NCI-H1694 treated with DMSO at 0.1 percent for 48 hours (cell line): Measurements from ENCODE around the gene OXT.
A peak's percentile ranks its signal among the peaks of the same experiment; 100 is the strongest.
"Not testable (repeated sequence)": the region's sequence is repeated elsewhere in the genome, so short reads cannot be mapped to it uniquely, and the experiment has no call there.

Experiments used
- DNase-seq: peaks from one replicate; lab custom pipeline; 2025; lab: John Stamatoyannopoulos, UW

OXT gene

DNA sequence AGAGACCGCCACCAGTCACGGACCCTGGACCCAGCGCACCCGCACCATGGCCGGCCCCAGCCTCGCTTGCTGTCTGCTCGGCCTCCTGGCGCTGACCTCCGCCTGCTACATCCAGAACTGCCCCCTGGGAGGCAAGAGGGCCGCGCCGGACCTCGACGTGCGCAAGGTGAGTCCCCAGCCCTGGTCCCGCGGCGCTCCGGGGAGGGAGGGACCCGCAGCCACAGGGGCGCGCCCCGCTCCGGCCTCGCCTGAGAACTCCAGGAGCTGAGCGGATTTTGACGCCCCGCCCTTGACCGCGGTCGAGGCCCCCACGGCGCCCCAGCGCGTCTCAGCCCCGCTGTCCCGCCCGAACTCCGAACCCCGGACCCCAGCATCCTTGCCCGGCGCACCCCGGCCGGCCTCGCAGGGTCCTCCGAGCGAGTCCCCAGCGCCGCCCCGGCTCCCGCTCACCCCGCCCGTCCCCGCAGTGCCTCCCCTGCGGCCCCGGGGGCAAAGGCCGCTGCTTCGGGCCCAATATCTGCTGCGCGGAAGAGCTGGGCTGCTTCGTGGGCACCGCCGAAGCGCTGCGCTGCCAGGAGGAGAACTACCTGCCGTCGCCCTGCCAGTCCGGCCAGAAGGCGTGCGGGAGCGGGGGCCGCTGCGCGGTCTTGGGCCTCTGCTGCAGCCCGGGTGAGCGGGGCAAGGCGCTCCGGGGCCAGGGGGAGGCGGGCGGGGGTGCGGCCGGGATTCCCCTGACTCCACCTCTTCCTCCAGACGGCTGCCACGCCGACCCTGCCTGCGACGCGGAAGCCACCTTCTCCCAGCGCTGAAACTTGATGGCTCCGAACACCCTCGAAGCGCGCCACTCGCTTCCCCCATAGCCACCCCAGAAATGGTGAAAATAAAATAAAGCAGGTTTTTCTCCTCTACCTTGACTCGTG lies at the start of gene OXT:
Gene OXT (plus strand): TSS at position 11 of the 920 bp plus-strand sequence. CDS start 36 bp downstream, at position 47.
- no peak for DNase-seq

DNA sequence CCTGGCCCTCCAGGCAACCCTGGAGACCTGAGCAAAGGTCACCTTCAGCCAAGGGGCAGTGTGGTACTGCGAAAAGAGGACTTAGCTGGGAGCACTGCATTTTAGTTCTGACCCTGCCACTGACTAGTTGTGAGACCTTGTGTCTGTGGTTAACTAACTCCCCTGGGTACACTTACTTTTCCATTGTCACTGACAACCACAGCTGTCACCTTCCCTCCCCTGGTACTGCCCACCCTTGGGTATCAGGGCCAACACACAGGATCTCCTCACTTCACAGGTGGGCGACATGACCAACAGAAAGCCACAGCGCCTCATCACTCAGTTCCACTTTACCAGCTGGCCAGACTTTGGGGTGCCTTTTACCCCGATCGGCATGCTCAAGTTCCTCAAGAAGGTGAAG lies 49.6 kb upstream of the OXT start:
- DNase-seq, result no peak

DNA sequence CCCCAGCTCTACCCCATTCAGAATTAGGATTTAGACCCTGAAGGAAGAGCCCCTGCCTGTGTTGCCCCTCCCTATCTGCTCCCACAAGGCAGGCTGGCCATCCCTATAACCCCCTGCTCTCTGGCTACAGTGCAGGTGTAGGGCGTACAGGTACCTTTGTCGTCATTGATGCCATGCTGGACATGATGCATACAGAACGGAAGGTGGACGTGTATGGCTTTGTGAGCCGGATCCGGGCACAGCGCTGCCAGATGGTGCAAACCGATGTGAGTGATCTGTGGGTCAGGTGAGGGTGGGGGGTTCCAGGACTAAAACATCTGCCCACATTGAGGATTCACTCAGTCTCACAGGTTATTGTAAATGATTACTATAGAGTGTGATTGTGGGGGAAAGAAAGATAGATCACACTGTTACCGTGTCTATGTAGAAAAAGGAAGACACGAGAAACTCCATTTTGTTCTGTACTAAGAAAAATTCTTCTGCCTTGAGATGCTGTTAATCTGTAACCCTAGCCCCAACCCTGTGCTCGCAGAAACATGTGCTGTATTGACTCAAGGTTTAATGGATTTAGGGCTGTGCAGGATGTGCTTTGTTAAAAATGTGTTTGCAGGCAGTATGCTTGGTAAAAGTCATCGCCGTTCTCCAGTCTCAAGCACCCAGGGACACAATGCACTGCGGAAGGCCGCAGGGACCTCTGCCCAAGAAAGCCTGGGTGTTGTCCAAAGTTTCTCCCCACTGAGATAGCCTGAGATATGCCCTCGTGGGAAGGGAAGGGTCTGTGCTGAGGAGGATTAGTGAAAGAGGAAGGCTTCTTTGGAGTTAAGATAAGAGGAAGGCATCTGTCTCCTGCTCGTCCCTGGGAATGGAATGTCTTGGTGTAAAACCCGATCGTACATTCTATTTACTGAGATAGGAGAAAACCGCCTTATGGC lies 48.6 kb upstream of the OXT start:
- not testable (repeated sequence) for DNase-seq

DNA sequence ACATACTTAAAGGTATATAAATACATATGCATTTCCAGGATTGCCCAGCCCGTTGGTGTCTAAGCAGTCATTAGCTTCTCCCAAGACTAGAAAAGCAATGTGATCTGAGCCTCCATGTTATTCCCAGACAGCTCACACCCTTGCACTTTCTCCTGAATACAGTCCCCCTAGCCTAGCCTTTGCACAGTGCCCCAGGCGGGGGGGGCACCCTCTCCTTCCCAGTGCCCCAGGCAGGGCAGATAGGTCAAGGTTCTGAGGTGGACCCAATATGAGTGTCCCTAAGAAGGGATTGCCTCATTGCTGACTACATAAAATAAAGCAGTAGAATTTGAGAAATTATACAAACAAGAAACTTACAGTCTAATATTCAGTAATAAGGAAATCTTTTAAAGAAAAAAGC lies 43.4 kb upstream of the OXT start:
- no peak for DNase-seq

DNA sequence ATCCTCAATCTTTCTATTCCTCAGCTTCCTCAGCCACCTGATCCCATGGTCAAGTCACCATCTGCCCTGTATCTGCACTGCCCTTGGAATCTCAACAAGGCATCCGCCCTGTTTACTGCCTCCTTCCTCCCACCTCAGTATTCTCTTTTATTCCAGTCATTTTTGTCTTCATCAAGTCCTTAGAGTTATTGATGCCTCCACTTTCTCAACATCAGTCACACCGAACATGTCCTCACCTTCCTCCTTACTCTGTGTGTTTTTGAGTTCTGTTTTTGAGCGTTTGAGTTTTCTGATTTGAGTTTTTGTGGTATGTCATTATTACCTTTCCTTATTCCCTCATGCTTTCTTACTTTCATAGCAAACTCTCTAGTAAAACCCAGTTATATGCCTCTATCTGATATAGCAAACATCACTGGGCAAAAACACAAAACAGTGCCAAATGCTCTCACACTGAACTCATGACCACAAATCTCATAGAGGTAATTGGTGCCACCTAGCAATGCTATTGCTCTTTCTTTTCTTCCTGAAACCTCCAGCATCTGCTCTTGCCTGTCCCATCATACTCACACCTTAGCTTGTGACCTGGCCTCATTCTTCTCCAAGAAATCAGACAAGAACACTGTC lies 39.8 kb upstream of the OXT start:
- no peak for DNase-seq

DNA sequence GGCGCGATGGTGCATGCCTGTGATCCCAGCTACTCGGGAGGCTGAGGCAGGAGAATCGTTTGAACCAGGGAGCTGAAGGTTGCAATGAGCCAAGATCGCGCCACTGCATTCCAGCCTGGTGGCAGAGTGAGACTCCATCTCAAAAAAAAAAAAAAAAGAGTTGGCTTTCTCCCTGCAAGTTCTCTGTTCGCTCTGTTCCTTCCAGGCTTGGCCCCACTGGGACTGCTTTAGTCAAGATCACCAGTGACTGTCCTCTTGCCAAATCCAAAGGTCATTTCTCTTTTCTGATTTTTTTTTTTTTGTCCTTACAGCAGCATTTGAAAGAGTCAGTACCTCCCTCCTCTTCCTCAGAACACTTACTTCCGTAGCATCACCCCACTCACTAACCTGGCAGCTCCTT lies 38.8 kb upstream of the OXT start:
- no peak for DNase-seq

DNA sequence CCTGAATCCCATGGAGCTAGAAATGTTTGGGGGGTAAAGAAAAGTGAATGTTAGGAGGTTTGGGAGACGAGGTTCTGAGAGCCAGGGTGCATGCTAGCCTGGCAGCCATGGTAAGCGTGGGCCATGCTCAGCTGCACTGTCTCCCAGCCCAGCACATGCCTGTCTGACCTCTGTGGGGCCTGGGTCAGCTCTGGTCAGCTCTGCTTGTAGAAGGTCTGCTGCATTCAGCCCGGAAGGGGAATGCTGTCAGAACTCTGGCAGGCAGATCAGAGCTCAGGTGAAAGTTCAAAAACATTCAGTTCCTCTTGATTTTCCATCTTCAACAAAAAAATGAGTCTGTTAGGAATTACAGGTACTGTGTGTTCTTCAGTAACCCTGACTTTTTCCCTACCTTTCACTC lies 33.8 kb upstream of the OXT start:
- DNase-seq, result no peak

DNA sequence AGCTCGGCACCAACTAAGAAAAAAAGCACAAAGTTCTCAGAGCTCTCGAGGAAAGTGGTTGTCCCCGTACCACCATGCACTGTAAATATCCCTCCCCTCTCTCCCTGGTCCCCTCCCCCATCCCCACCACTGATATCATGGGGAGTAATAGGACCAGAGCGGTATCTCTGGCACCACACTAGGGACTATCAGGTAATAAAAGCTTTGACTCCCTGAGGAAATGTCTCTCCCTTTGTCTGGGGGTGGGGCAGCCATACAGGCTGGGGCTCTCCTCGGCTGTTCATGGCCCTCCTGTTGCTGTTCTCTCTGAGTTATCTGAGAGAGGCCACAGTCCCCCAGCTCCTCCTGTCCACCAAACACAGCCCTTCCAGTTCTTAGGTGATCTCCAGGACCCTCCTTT lies 33.0 kb upstream of the OXT start:
- no peak for DNase-seq

DNA sequence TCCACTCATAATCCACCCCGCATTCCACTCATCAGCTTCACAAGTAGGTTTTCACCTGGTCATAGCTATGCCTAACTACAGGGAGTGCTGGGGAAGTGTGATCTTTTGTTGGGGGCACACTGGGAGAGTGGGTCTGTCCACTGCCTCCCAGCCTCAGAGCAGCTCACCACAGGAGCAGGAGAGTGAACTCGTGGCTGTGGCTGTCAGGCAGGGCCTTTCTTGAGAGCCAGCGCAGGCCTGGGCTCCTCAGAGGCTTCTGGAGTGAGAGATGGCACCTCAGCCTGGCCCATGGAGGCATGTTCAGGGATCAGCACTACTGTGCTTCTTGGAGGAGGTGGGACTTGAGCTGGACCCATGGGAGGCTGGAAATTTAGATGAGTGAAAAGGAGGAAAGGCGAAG lies 32.0 kb upstream of the OXT start:
- no peak for DNase-seq

DNA sequence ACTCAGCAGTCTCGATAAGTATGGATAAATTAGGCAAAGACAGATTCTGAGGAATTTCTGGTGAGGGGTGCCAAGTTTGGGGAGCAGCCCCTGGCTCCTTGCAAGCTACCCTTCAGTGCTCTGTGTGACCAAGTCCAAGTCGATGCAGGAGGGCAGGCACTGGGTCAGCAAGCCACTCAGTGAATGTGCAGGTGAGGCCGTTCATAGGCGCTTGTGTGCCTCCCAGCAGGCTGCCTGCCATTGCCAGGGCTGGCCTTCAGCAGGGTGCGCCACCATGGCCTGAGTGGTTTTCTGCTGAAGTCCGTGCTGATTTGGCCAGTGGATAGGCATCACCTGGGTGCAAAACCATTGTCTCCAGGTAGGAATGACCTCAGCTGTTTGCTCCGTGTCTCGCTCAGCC lies 31.3 kb upstream of the OXT start:
- DNase-seq, result no peak

DNA sequence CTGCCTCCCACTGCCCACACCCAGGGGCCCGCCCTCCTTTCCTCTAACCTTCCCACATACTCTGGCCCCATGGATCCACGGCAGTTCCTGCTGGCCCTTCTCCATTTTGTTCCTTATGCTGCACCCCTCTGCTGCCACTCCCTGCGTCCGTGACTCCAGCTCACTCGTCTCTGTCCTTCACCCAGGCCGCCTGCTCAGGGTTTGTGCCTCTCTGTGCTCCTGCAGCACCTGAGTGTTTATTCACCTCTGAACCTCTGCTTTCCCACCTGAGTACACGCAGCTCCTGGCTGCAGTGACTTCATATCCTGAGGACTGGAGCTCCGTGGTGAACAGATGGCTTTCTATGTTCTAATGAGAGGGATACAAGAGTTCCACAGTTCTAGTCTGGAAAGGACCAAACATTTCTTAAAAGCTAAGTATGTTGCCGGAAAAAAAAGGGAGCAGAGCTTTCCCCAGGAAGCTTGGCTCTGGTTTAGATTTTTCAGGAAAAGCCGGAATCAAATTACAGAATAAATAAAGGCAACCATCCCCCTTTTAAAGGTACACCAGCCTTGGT lies 29.5 kb upstream of the OXT start:
- DNase-seq, result no peak

DNA sequence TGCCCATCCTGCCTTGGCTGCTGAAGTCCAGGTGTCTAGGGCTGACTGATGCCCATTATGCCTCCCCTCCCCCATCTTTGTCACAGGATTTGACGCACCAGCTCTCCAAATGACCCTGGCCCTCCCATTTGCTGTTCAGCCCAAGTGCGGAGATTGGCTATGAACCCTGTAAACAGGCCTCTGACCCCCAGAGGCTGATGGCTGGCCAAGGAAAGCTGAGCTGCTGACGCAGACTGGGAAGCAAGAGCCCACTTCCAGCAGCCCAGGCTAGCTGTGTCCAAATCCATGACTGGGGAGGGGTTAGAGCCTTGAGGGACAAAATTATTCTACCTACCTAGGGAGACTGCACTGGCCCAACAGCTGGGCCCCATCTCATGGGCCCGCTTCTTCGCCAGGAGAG lies 28.8 kb upstream of the OXT start:
- DNase-seq, result no peak

DNA sequence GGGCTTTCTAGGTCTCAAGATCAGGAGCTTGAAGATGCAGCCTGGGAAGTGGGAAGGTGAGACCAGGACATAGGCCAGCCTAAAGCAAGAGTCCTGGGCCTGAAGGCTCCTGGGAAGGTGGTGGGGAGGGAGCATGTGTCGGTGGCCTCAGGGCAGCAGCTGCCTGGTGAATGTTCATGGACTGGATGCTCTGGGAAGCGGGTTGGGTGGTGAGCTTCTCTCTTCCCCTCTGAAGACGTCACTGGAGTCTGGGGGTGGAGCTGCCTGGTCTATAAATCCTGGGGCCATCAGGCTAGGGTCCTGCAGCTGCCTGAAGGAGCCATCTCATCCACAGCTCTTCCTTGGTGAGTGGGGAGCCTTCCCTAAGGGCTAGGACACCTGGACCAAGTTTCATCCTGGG lies 28.1 kb upstream of the OXT start, which contains the start of gene GNRH2:
Gene GNRH2 (plus strand): TSS at position 301 of the 400 bp plus-strand sequence. CDS start 793 bp downstream, outside the sequence.
- no peak for DNase-seq

DNA sequence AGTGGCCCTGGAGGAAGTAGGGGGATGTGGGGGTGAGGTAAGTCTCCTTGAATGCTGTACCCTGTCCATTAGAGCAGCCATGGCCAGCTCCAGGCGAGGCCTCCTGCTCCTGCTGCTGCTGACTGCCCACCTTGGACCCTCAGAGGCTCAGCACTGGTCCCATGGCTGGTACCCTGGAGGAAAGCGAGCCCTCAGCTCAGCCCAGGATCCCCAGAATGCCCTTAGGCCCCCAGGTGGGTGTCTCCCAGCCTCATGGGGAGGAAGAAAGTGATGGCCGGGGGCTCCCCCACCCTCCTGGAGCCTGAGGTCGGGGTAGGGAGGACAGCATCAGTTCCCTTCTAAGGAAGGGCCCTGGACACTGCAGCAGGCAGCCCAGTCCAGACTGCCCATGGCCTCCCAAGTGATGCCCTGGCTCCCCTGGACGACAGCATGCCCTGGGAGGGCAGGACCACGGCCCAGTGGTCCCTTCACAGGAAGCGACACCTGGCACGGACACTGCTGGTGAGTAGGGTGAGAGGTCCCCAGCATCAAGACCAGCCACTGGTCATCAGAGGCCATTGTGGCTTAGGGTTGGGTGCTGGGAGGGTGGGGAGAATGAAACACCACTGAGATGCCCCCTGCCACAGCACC lies 27.0 kb upstream of the OXT start:
- no peak for DNase-seq

DNA sequence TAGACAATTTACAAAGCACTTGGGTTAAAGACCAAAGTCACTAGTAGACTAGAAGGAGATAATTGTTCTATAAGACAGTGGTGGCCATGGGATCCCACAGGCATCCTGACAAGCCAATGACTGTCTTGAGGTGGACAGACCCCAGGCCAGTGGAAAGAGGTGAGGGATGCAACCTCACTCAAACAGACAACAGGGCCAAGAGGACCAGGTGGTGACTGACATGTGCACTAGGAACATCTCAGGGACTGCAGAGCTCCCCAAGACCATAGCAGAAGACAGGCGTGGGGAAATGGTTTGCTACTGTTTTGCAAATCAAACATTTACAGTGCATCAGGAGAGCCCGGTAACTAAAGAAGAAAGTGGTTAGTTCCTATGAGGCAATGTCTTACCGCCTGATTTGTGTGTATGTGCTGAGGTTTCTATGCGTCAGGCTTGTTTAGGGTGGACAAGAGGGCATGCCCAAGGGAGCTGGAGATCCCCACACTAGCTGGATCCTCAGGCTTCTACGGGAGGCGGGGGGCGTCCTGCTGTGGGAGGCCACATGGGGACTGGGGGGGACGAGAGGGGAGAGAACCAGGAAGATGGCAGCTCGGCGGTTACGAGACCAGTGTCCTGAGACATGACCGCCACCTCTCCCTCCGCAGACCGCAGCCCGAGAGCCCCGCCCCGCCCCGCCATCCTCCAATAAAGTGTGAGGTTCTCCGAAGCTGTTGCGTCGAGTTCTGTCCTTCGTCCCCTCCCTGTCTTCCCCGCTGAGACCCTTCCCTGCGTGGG lies 26.2 kb upstream of the OXT start:
- DNase-seq, result peak; percentile 57

DNA sequence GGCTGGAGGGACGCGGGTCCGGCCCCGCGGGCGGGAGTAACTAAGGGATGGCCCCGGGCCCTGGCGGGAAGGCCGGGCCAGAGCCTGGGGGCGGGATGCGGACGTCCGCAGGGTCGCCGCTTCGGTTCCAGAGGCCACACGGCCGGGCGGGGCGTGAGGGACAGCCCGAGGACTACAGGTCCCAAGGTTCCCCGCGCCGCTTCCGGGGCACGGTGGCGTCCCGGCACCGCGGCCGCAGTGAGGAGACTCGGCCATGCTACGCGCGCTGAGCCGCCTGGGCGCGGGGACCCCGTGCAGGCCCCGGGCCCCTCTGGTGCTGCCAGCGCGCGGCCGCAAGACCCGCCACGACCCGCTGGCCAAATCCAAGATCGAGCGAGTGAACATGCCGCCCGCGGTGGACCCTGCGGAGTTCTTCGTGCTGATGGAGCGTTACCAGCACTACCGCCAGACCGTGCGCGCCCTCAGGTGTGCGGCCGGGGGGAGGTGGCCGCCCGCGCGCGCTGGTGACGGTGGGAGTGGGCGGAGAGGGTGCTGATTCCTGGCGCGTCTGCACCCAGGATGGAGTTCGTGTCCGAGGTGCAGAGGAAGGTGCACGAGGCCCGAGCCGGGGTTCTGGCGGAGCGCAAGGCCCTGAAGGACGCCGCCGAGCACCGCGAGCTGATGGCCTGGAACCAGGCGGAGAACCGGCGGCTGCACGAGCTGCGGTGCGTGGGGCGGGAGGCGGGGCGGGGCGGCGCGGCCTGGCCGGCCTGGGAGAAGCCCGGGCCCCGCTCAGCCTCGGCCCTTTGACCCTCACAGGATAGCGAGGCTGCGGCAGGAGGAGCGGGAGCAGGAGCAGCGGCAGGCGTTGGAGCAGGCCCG lies 25.4 kb upstream of the OXT start, which contains the start of gene MRPS26:
Gene MRPS26 (plus strand): TSS at position 237 of the 861 bp plus-strand sequence. CDS start 17 bp downstream, at position 254.
- DNase-seq, result peak; percentile 58

DNA sequence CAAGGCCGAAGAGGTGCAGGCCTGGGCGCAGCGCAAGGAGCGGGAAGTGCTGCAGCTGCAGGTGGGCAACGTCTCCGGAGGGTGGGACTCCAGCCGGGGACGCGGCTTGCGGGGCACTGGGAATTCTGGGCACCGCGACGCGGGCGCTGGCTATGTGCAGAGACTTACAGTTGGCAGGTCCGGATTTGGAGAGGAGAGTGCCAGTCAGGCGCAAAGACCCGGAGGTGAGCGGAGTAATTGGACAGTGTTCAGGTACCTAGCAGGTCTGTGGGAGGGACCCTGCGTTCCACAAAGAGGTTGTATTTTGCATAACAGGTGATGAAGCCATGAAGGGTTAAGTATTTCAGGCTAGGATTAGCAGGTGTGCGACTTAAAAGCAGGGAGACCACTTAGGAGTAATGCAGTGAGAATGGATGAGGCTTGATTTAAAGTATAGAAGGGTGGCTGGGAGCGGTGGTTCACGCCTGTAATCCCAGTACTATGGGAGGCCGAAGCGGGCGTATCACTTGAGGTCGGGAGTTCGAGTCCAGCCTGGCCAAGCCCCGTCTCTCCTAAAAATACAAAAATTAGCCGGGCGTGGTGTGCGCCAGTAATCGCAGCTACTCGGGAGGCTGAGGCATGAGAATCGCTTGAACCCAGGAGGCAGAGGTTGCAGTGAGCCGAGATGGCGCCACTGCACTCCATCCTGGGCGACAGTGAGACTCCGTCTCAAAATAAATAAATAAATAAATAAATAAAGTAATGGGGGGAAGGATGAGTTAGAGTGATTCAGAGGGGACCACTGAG lies 24.6 kb upstream of the OXT start:
- no peak for DNase-seq

DNA sequence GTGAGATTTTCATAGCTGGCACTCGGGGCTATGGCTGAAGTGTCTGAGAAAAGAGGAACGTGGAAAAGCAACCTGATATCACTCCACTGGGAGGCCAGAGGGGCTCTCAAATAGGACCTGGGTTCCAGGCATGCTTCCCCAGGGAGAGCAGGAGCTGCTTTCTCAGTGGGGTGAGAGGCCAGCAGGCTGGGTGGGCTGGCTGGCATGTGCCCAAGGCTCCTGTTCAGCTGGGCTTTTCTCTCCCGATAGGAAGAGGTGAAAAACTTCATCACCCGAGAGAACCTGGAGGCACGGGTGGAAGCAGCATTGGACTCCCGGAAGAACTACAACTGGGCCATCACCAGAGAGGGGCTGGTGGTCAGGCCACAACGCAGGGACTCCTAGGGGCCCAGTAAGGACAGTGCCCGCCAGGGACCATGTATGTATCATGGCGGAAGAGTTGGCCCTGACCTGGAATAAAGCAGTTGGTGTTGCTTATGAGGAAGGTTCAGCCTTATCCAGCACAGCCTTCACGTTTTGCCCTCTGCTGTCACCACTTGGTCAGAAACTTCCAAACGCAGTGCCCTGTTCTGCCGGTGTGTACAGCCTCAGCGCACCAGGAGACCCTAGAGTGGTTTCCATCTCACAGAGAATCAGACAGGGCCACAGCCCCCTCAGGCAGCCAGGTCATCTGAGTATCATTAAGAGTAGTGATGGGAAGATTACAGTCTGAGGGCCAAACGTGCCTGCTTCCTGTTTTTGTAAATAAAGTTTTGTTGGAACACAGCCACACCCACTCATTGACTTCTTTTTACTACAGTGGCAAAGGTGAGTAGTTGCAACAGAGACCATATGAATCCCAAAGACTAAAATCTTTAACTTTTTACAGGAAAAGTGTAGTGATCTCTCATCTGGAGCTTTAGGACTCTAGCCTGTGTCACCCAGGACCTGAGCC lies 23.7 kb upstream of the OXT start:
- no peak for DNase-seq
